ENCODE data around the gene SYCN. TPM values are rescaled to one million over a fixed set of nuclear protein-coding genes. Genes with fewer than 3 reads are reported as not detected.

Gene SYCN
- total and polyA plus RNA-seq, 3 donors from 2014 or later, result 36.5 to 192 (median 98.0) TPM

- Histone ChIP-seq H3K36me3 (ENCODE audit: low read depth, missing control alignments) (no peaks in the 10 kb centered on the region), H3K4me3 (no peak within 1 kb of the TSS), H3K4me1 (peaks cover 3% of the 10 kb centered on the region), H3K27ac (no peak within 1 kb of the TSS), H3K27me3 (no peaks in the 10 kb centered on the region), H3K9me3 (no peaks in the 10 kb centered on the region)
- DNase-seq, result no peak
- intact Hi-C loops (cut with DNase I; ENCODE audit: low total_unique reads), result no loop called here
- no peak for TF ChIP-seq POLR2A (IDR thresholded peaks at IDR 0.05)
- TF ChIP-seq, protein P1, sequence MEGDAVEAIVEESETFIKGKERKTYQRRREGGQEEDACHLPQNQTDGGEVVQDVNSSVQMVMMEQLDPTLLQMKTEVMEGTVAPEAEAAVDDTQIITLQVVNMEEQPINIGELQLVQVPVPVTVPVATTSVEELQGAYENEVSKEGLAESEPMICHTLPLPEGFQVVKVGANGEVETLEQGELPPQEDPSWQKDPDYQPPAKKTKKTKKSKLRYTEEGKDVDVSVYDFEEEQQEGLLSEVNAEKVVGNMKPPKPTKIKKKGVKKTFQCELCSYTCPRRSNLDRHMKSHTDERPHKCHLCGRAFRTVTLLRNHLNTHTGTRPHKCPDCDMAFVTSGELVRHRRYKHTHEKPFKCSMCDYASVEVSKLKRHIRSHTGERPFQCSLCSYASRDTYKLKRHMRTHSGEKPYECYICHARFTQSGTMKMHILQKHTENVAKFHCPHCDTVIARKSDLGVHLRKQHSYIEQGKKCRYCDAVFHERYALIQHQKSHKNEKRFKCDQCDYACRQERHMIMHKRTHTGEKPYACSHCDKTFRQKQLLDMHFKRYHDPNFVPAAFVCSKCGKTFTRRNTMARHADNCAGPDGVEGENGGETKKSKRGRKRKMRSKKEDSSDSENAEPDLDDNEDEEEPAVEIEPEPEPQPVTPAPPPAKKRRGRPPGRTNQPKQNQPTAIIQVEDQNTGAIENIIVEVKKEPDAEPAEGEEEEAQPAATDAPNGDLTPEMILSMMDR (IDR thresholded peaks at IDR 0.05), result no peak
- 3 to 4% methylated on average over 20 to 47 of the region's 51 CpGs for WGBS, 2 donors
Observed at GRCh38 chr19:39196860-39197562, 7.1 kb downstream of the SYCN start, which contains the start of gene NCCRP1. NCCRP1 (plus strand) TSS chr19:39196964; CDS start chr19:39196983, 19 bp downstream.

DNA sequence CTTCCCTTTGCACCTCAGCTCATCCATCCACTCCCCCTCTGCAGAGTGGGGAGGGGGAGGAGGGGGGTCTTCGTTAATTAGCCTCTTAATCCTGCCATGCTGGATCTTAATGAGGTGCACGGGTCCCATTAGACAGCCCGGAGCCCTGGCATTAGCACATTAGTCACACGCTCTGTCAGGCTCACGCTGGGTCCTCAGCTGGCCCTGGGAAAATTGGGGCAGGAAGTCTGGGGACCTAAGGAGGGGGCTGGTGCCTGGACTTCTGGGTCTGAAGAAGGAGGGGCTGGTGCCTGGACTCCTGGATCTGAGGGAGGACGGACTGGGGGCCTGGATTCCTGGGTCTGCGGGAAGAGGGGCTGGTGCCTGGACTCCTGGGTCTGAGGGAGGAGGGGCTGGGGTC lies 7.7 kb downstream of the SYCN start:
- 4 to 28% methylated on average over 4 to 7 of the region's 7 CpGs for WGBS, 2 donors
- no peak overlapping the region for H3K4me3 ChIP-seq
- peaks cover 3% of the 10 kb centered on the region for H3K4me1 ChIP-seq
- no peak for DNase-seq
- H3K36me3 ChIP-seq (ENCODE audit: low read depth, missing control alignments), result no peaks in the 10 kb centered on the region
- TF ChIP-seq, protein P1 (IDR thresholded peaks at IDR 0.05), result no peak
- TF ChIP-seq POLR2A (IDR thresholded peaks at IDR 0.05), result no peak
- H3K9me3 ChIP-seq, result no peaks in the 10 kb centered on the region
- no peak overlapping the region for H3K27ac ChIP-seq
- no peaks in the 10 kb centered on the region for H3K27me3 ChIP-seq
- intact Hi-C loops (cut with DNase I; ENCODE audit: low total_unique reads), result no loop called here

GRCh38 chr19:39195755-39196154 lies 8.3 kb downstream of the SYCN start:
- Histone ChIP-seq H3K36me3 (ENCODE audit: low read depth, missing control alignments) (no peaks in the 10 kb centered on the region), H3K4me3 (no peak overlapping the region), H3K27ac (no peak overlapping the region), H3K9me3 (no peaks in the 10 kb centered on the region), H3K27me3 (no peaks in the 10 kb centered on the region), H3K4me1 (peaks cover 3% of the 10 kb centered on the region)
- intact Hi-C loops (cut with DNase I; ENCODE audit: low total_unique reads), result no loop called here
- DNase-seq, result no peak
- WGBS, 2 donors, result 43 to 73% methylated on average over 8 to 9 of the region's 9 CpGs
- no peak for TF ChIP-seq POLR2A (IDR thresholded peaks at IDR 0.05)
- TF ChIP-seq, protein P1 (IDR thresholded peaks at IDR 0.05), result no peak

DNA sequence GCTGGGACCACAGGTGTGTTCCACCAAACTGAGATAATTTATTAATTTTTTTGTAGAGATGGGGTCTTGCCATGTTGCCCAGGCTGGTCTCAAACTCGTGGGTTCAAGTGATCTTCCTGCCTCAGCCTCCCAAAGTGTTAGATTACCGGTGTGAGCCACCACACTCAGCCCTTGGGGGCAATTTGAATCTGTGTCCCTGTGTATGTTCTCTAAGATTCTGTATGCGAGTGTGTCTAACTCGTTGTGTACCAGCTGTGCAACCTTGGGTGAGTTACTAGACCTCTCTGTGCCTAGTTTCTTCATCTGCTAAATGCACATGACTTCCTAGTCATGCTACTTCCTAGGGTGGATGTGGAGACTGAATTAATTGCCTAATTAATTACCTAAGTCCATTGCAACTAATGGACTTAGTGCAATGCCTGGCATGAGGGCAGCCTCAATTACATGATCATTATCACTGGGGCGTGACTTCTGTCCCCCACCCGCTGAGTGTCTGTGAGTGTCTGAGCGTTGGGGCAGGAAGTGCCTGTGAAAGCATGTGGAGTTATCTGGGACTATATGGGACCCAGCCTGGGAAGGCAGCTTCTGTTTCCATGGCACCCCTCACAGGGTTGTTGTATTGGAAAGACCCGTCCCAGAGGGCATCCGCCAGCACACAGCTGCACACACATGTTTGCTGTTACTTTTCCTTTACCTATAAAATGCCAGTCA lies 9.1 kb downstream of the SYCN start:
- 63 to 75% methylated on average over 9 of the region's 9 CpGs for WGBS, 2 donors
- Histone ChIP-seq H3K36me3 (ENCODE audit: low read depth, missing control alignments) (no peaks in the 10 kb centered on the region), H3K9me3 (no peaks in the 10 kb centered on the region), H3K4me3 (no peak overlapping the region), H3K27ac (no peak overlapping the region), H3K27me3 (no peaks in the 10 kb centered on the region), H3K4me1 (peaks cover 3% of the 10 kb centered on the region)
- no peak for DNase-seq
- intact Hi-C loops (cut with DNase I; ENCODE audit: low total_unique reads), result no loop called here
- no peak for TF ChIP-seq POLR2A (IDR thresholded peaks at IDR 0.05)
- TF ChIP-seq, protein P1 (IDR thresholded peaks at IDR 0.05), result no peak

All from testis (tissue), 3 donors.